ENCODE results near the gene ABHD16B. TPM values are rescaled to one million over a fixed set of nuclear protein-coding genes. Genes with fewer than 3 reads are reported as not detected.

Gene ABHD16B
- total RNA-seq, 4 donors from 2014 or later = not detected

GRCh38 chr20:63861981-63862901 is 943 bp downstream of the ABHD16B start:
- ATAC-seq = no peak
- H3K27ac ChIP-seq = no peak overlapping the region

GRCh38 chr20:63863021-63863797 is 1.9 kb downstream of the ABHD16B start:
- H3K4me1 ChIP-seq = peaks cover 29 to 42% of the 10 kb centered on the region in 2 donors
- peak overlapping the region; percentile 70 to 99 (median 88) for H3K4me3 ChIP-seq
- DNase-seq (no peak), ATAC-seq (no peak)
- H3K27ac ChIP-seq = peak overlapping the region; percentile 97 to 99 (median 98)
- H3K27me3 ChIP-seq = no peaks in the 10 kb centered on the region
- H3K36me3 ChIP-seq = no peaks in the 10 kb centered on the region
- intact Hi-C loops (cut with DNase I; ENCODE audit: low total_unique reads) (loop anchor here (10.0 kb wide), 1 partner anchor 238 kb away; the partner anchor contains the start of gene GMEB2), in situ Hi-C loops (cut with MboI; ENCODE audit: low sequenced_read_pairs in 4 of 4) (loop anchor here in 1 of 4 donors (10.0 kb wide), 1 partner anchor 78 kb away; no protein-coding TSS in a partner anchor)
- TF ChIP-seq POLR2A (IDR thresholded peaks at IDR 0.05) (no peak), CTCF (IDR thresholded peaks at IDR 0.05 in 4 of 5, conservative IDR thresholded peaks at IDR 0.05 in 1 of 5) (no peak)
- no peaks in the 10 kb centered on the region for H3K9me3 ChIP-seq

More at GRCh38 chr20:63861981-63862901, 943 bp downstream of the ABHD16B start:
- no peaks in the 10 kb centered on the region for H3K36me3 ChIP-seq
- H3K4me3 ChIP-seq = no peak overlapping the region
- peaks cover 0 to under 1% (median 0%) of the 10 kb centered on the region in 3 donors for H3K27me3 ChIP-seq
- TF ChIP-seq POLR2A (IDR thresholded peaks at IDR 0.05) = no peak
- H3K4me1 ChIP-seq = peaks cover 35 to 49% of the 10 kb centered on the region in 2 donors
- in situ Hi-C loops (cut with MboI; ENCODE audit: low sequenced_read_pairs in 4 of 4) (loop anchor here in 1 of 4 donors (10.0 kb wide), 1 partner anchor 77 kb away; no protein-coding TSS in a partner anchor), intact Hi-C loops (cut with DNase I; ENCODE audit: low total_unique reads) (loop anchor here (10.0 kb wide), 1 partner anchor 237 kb away; the partner anchor contains the start of gene GMEB2)
- DNase-seq = no peak
- H3K9me3 ChIP-seq = no peaks in the 10 kb centered on the region

GRCh38 chr20:63863798-63864544 is 2.7 kb downstream of the ABHD16B start:
- intact Hi-C loops (cut with DNase I; ENCODE audit: low total_unique reads) (loop anchor here (2.0 to 10.0 kb wide), 4 partner anchors 33 to 239 kb away; partner anchors contain the start of genes GMEB2 and ZBTB46), in situ Hi-C loops (cut with MboI; ENCODE audit: low sequenced_read_pairs in 4 of 4) (loop anchor here in 1 of 4 donors (10.0 kb wide), 1 partner anchor 79 kb away; no protein-coding TSS in a partner anchor)
- H3K4me1 ChIP-seq = peaks cover 27 to 34% of the 10 kb centered on the region in 2 donors

GRCh38 chr20:63864545-63864977 is 3.3 kb downstream of the ABHD16B start:
- Histone ChIP-seq H3K27me3 (no peaks in the 10 kb centered on the region), H3K27ac (peak overlapping the region; percentile 97 to 99 (median 98)), H3K36me3 (peaks cover 0 to 10% of the 10 kb centered on the region in 2 donors), H3K4me1 (peaks cover 27 to 28% of the 10 kb centered on the region in 2 donors), H3K4me3 (peak overlapping the region; percentile 70 to 99 (median 88)), H3K9me3 (no peaks in the 10 kb centered on the region)
- no peak for DNase-seq
- peak in 2 of 5 experiments; percentile 3 for TF ChIP-seq CTCF (IDR thresholded peaks at IDR 0.05 in 4 of 5, conservative IDR thresholded peaks at IDR 0.05 in 1 of 5)
- TF ChIP-seq POLR2A (IDR thresholded peaks at IDR 0.05) = no peak
- in situ Hi-C loops (cut with MboI; ENCODE audit: low sequenced_read_pairs in 4 of 4) (loop anchor here in 1 of 4 donors (10.0 kb wide), 1 partner anchor 80 kb away; no protein-coding TSS in a partner anchor), intact Hi-C loops (cut with DNase I; ENCODE audit: low total_unique reads) (loop anchor here (2.0 to 10.0 kb wide), 4 partner anchors 34 to 240 kb away; partner anchors contain the start of genes GMEB2 and ZBTB46)
- no peak for ATAC-seq

More at GRCh38 chr20:63863798-63864544, 2.7 kb downstream of the ABHD16B start:
- peak; percentile 45 to 50 for ATAC-seq
- TF ChIP-seq POLR2A (IDR thresholded peaks at IDR 0.05) = no peak
- TF ChIP-seq CTCF (IDR thresholded peaks at IDR 0.05 in 4 of 5, conservative IDR thresholded peaks at IDR 0.05 in 1 of 5) = peak; percentile 59 to 73 (median 69)
- DNase-seq = peak; percentile 68 to 76
- H3K27me3 ChIP-seq = no peaks in the 10 kb centered on the region
- H3K9me3 ChIP-seq = no peaks in the 10 kb centered on the region
- peak overlapping the region; percentile 97 to 99 (median 98) for H3K27ac ChIP-seq
- H3K36me3 ChIP-seq = peaks cover 0 to 5% of the 10 kb centered on the region in 2 donors
- H3K4me3 ChIP-seq = peak overlapping the region; percentile 70 to 99 (median 88)
